Upper lobe of right lung (tissue), 1 donor: Measurements from ENCODE around the gene ITPKA. TPM values are rescaled to one million over a fixed set of nuclear protein-coding genes. Genes with fewer than 3 reads are reported as not detected.

ENCODE experiments used
- ATAC-seq: fragments of 200-7000 bp; cut with Tn5 transposase; one replicate; pipeline ENCODE4 v1.9.1; 2020; ENCODE audit warnings: mild to moderate bottlenecking, moderate library complexity
- DNase-seq: peaks from one replicate; pipeline ENCODE4 v3.0.0-alpha.2; 2020
- H3K27ac ChIP-seq: fragments of 200-600 bp; one replicate; pipeline ENCODE4 v1.8.0; 2022
- H3K27me3 ChIP-seq: fragments of 200-600 bp; one replicate; pipeline ENCODE4 v1.8.0; 2022; ENCODE audit warnings: mild to moderate bottlenecking
- H3K36me3 ChIP-seq: fragments of 200-600 bp; one replicate; pipeline ENCODE4 v1.8.0; 2022
- H3K4me1 ChIP-seq: fragments of 200-600 bp; one replicate; pipeline ENCODE4 v1.8.0; 2022
- H3K4me3 ChIP-seq: fragments of 200-600 bp; one replicate; pipeline ENCODE4 v1.8.0; 2022; ENCODE audit warnings: mild to moderate bottlenecking
- H3K9me3 ChIP-seq: fragments of 200-600 bp; one replicate; pipeline ENCODE4 v1.8.0; 2022
- intact Hi-C: fragments of 100-400 bp; cut with DNase I; formaldehyde crosslinking; loops from one replicate; pipeline ENCODE4 v1.11.0; 2022
- total RNA-seq: library from RNA; stranded (reverse); fragmentation: NEBNext Ultra II Directional; extraction: Animal tissue kit (Norgen Biotek cat#: 25700); gene quantifications from one replicate; pipeline ENCODE4 v1.2.1, GENCODE V29; 2021
- TF ChIP-seq, protein P1 (sequence below): fragments of 200-600 bp; IDR thresholded peaks from one replicate; pipeline ENCODE4 v1.8.0; 2022; ENCODE audit warnings: antibody characterized with exemption
- donor health status: DM: no; HTN: yes; CAD: no; lungs with severe emphysema.

ITPKA gene
- total RNA-seq, 1 donor from 2014 or later = 0.67 TPM

DNA sequence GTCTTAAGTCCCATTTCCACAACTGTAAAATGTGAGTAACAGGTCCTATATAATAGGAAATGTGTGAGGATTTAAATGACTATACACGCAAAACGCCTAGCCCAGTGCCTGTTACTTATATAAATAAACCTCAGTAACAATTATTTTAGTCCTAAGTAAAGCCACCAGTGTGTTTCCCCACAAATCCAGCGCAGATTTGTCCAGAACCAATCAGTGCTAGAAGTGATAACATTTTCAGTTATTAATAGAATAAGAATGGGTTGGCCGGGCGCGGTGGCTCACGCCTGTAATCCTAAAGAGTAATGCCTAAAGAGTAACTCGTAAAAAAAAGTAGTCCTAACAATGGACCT lies 49.8 kb downstream of the ITPKA start:
- no peaks in the 10 kb centered on the region for H3K27me3 ChIP-seq
- ATAC-seq (no peak), DNase-seq (no peak)
- TF ChIP-seq, protein P1, sequence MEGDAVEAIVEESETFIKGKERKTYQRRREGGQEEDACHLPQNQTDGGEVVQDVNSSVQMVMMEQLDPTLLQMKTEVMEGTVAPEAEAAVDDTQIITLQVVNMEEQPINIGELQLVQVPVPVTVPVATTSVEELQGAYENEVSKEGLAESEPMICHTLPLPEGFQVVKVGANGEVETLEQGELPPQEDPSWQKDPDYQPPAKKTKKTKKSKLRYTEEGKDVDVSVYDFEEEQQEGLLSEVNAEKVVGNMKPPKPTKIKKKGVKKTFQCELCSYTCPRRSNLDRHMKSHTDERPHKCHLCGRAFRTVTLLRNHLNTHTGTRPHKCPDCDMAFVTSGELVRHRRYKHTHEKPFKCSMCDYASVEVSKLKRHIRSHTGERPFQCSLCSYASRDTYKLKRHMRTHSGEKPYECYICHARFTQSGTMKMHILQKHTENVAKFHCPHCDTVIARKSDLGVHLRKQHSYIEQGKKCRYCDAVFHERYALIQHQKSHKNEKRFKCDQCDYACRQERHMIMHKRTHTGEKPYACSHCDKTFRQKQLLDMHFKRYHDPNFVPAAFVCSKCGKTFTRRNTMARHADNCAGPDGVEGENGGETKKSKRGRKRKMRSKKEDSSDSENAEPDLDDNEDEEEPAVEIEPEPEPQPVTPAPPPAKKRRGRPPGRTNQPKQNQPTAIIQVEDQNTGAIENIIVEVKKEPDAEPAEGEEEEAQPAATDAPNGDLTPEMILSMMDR = no peak
- peak overlapping the region; percentile 85 for H3K4me3 ChIP-seq
- peak overlapping the region; percentile 78 for H3K27ac ChIP-seq
- intact Hi-C loops = no loop called here
- no peaks in the 10 kb centered on the region for H3K36me3 ChIP-seq
- H3K4me1 ChIP-seq = peaks cover 5% of the 10 kb centered on the region
- H3K9me3 ChIP-seq = no peaks in the 10 kb centered on the region

DNA sequence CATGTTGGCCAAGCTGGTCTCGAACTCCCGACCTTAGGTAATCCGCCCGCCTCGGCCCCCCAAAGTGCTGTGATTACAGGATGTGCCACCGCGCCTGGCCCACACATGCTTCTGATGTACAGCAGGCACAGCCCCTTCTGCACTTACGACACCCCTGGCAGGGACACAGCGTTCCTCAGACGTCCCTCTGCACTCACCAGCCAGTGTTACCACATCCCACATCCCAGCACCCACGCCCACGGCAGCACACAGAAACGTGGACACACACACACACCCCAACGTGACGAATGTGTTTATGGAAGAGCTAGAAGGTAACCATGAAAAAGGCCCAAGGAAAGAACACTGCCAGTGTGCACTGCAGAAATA lies 51.0 kb downstream of the ITPKA start:
- ATAC-seq (peak; percentile 86), DNase-seq (peak; percentile 91)
- peak overlapping the region; percentile 78 for H3K27ac ChIP-seq

DNA sequence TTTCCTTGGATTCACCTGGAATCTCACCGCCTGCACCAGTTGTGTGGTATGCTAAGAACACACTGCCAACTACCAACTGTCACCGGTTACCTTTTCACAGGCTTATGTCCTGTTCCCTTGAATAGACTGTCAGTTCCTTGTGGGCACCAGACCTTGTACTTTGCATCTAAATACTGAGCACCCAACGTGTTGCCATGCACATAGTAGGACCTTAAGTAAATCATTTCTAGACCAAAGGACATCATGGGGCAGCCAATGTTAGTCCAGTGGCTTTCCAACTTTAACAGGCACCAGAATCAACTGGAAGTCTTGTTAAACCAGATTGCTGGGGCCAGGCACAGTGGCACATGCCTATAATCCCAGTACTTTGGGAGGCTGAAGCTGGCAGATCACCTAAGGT lies 51.5 kb downstream of the ITPKA start:
- no peaks in the 10 kb centered on the region for H3K36me3 ChIP-seq
- no peaks in the 10 kb centered on the region for H3K27me3 ChIP-seq
- intact Hi-C loops = no loop called here
- H3K9me3 ChIP-seq = no peaks in the 10 kb centered on the region
- ATAC-seq (no peak), DNase-seq (no peak)
- peaks cover 5% of the 10 kb centered on the region for H3K4me1 ChIP-seq
- no peak overlapping the region for H3K4me3 ChIP-seq
- TF ChIP-seq, protein P1 = no peak
- H3K27ac ChIP-seq = no peak overlapping the region

More for the DNA sequence above, 51.0 kb downstream of the ITPKA start:
- Histone ChIP-seq H3K27me3 (no peaks in the 10 kb centered on the region), H3K4me1 (peaks cover 5% of the 10 kb centered on the region), H3K4me3 (peak overlapping the region; percentile 85), H3K36me3 (no peaks in the 10 kb centered on the region), H3K9me3 (no peaks in the 10 kb centered on the region)
- intact Hi-C loops = no loop called here
- TF ChIP-seq, protein P1 = no peak

DNA sequence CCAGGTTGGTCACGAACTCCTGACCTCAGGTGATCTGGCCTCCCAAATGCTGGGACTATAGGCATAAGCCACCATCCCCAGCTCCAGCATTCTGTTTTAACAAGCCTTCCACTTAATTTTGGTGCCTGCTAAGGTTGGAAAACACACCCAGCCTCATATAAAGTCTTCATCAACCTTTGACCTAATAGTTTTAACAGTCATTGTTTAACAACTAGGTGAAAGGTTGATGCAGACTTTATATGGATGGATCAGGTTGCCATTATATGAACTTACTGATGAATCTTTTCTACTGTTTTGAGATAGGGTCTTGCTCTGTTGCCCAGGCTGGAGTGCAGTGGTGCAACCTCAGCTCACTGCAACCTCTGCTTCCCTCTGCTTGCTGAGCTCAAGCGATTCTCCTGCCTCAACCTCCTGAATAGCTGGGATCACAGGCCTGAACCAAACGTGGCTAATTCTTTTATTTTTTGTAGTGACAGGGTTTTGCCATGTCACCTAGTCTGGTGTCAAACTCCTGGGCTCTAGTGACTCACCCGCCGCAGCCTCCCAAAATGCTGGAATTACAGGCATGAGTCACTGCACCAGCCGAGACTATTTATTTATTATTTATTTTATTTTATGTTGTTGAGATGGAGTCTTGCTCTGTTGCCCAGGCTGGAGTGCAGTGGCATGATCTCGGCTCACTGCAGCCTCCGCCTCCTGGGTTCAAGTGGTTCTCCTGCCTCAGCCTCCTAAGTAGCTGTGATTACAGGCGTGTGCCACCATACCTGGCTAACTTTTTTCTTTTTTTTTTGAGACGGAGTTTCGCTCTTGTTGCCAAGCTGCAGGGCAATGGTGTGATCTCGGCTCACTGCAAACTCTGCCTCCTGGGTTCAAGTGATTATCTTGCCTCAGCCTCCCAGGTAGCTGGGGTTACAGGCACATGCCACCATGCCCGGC lies 53.4 kb downstream of the ITPKA start:
- H3K36me3 ChIP-seq = no peaks in the 10 kb centered on the region
- TF ChIP-seq, protein P1 = no peak
- H3K4me3 ChIP-seq = no peak overlapping the region
- ATAC-seq = no peak
- DNase-seq = no peak
- peaks cover 5% of the 10 kb centered on the region for H3K4me1 ChIP-seq
- H3K27ac ChIP-seq = no peak overlapping the region
- no peaks in the 10 kb centered on the region for H3K9me3 ChIP-seq
- intact Hi-C loops = no loop called here
- H3K27me3 ChIP-seq = no peaks in the 10 kb centered on the region

DNA sequence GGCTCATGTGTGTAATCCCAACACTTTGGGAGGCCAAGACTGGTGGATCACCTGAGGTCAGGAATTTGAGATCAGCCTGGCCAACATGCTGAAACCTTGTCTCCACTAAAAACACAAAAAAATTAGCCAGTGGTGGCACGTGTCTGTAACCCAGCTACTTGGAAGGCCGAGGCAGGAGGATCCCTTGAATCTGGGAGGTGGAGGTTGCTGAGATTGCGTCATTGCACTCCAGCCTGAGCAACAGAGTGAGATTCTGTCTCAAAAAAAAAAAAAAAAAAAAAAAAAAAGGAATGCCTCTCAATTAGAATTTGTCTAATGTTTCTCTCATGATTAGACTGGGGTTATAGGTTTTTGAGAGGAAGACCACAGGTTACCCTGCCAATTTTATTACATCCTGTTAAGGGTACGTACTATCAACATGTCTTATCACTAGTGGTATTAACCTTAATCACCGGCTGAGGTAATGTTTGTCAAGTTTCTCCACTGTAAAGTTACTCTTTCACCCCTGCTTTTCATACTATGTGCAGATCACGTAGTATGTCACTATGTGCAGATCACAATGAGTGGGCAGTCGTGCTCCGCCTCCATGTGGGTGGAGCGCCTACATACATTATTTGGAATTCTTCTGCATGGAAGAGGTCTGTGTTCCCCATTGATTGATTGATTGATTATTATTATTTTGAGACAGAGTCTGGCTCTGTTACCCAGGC lies 56.5 kb downstream of the ITPKA start:
- H3K27me3 ChIP-seq = no peaks in the 10 kb centered on the region
- no peak for DNase-seq
- ATAC-seq = no peak
- no peaks in the 10 kb centered on the region for H3K36me3 ChIP-seq
- TF ChIP-seq, protein P1 = no peak
- H3K9me3 ChIP-seq = no peaks in the 10 kb centered on the region
- H3K27ac ChIP-seq = no peak overlapping the region
- H3K4me1 ChIP-seq = no peaks in the 10 kb centered on the region
- intact Hi-C loops = no loop called here
- H3K4me3 ChIP-seq = no peak overlapping the region

Other genes with a start within 250 kb of the ITPKA start
- gene OIP5, start 161.3 kb upstream of the ITPKA start, total RNA-seq = 0.55 TPM
- 6.7 TPM for gene NUSAP1, start 161.0 kb upstream of the ITPKA start, total RNA-seq
- 15.3 TPM for gene NDUFAF1, start 91.4 kb upstream of the ITPKA start, total RNA-seq
- 27.1 TPM for gene RTF1, start 76.8 kb upstream of the ITPKA start, total RNA-seq
- gene LTK, start 20.0 kb downstream of the ITPKA start, total RNA-seq = 15.1 TPM
- 24.9 TPM for gene RPAP1, start 50.4 kb downstream of the ITPKA start, total RNA-seq
- gene TYRO3, start 65.3 kb downstream of the ITPKA start, total RNA-seq = 22.6 TPM
- 39.2 TPM for gene MGA, start 166.5 kb downstream of the ITPKA start, total RNA-seq